Neural cell (in vitro differentiated cells): ENCODE measurements around the gene ARFGAP1.

Experiments
- CTCF ChIP-seq: fragments of 450-650 bp; IDR thresholded peaks from 2 replicates; pipeline ENCODE4 v1.5.1; 2014; ENCODE audit warnings: antibody characterized with exemption, mild to moderate bottlenecking, moderate library complexity; ENCODE audit not compliant: poor library complexity, severe bottlenecking
- EZH2 ChIP-seq: fragments of 200-600, 300-800 bp; shearing (Covaris generic), sonication (generic); IDR thresholded peaks from 2 replicates; pipeline ENCODE4 v1.6.1; 2014; ENCODE audit warnings: antibody characterized with exemption, low read length, borderline replicate concordance, mild to moderate bottlenecking; ENCODE audit not compliant: insufficient read depth, poor library complexity, severe bottlenecking
- POLR2AphosphoS5 ChIP-seq: IDR thresholded peaks from 2 replicates; pipeline ENCODE4 v1.6.1; 2012
- SMC3 ChIP-seq: fragments of 450-650 bp; conservative IDR thresholded peaks from 2 replicates; pipeline ENCODE4 v1.6.1; 2014; ENCODE audit warnings: antibody characterized with exemption, mild to moderate bottlenecking, moderate library complexity; ENCODE audit not compliant: poor library complexity

- no peak for TF ChIP-seq CTCF
- TF ChIP-seq POLR2AphosphoS5, result no peak
- no peak for TF ChIP-seq SMC3
- no peak for TF ChIP-seq EZH2
Measured at GRCh38 chr20:63307538-63308217, 35.1 kb downstream of the ARFGAP1 start.
